ENCODE data around the gene TUSC2.

TUSC2 gene

GRCh38 chr3:50327943-50328691 lies at the start of gene TUSC2:
Gene TUSC2, minus strand, starts transcription at chr3:50328223. Its CDS starts 124 bp downstream, at chr3:50328099.
- in situ Hi-C loops (cut with MboI; ENCODE audit: low sequenced_read_pairs): no loop called here

- in situ Hi-C loops (cut with MboI; ENCODE audit: low sequenced_read_pairs): no loop called here
These were observed 47.4 kb upstream of the TUSC2 start for GRCh38 chr3:50375258-50375931.

- in situ Hi-C loops (cut with MboI; ENCODE audit: low sequenced_read_pairs): no loop called here
These were observed 46.6 kb upstream of the TUSC2 start for GRCh38 chr3:50374363-50375257.

- in situ Hi-C loops (cut with MboI; ENCODE audit: low sequenced_read_pairs): no loop called here
These were observed 45.4 kb upstream of the TUSC2 start for GRCh38 chr3:50373146-50374051.

- in situ Hi-C loops (cut with MboI; ENCODE audit: low sequenced_read_pairs): no loop called here
These were observed 44.3 kb upstream of the TUSC2 start for GRCh38 chr3:50372349-50372748.

- in situ Hi-C loops (cut with MboI; ENCODE audit: low sequenced_read_pairs): no loop called here
These were observed 43.2 kb upstream of the TUSC2 start for GRCh38 chr3:50371133-50371685.

GRCh38 chr3:50370594-50370993 lies 42.6 kb upstream of the TUSC2 start:
- in situ Hi-C loops (cut with MboI; ENCODE audit: low sequenced_read_pairs): no loop called here

GRCh38 chr3:50369012-50369670 lies 41.1 kb upstream of the TUSC2 start:
- in situ Hi-C loops (cut with MboI; ENCODE audit: low sequenced_read_pairs): no loop called here

GRCh38 chr3:50365842-50366220 lies 37.8 kb upstream of the TUSC2 start:
- in situ Hi-C loops (cut with MboI; ENCODE audit: low sequenced_read_pairs): no loop called here

GRCh38 chr3:50365080-50365841 lies 37.2 kb upstream of the TUSC2 start:
- in situ Hi-C loops (cut with MboI; ENCODE audit: low sequenced_read_pairs): no loop called here

GRCh38 chr3:50364573-50365079 lies 36.6 kb upstream of the TUSC2 start:
- in situ Hi-C loops (cut with MboI; ENCODE audit: low sequenced_read_pairs): no loop called here

GRCh38 chr3:50359760-50360110 lies 31.7 kb upstream of the TUSC2 start:
- in situ Hi-C loops (cut with MboI; ENCODE audit: low sequenced_read_pairs): no loop called here

GRCh38 chr3:50358911-50359759 lies 31.1 kb upstream of the TUSC2 start, which contains the start of gene TMEM115:
Gene TMEM115, minus strand, starts transcription at chr3:50359521. Its CDS starts 458 bp downstream, at chr3:50359063.
- in situ Hi-C loops (cut with MboI; ENCODE audit: low sequenced_read_pairs): no loop called here

- in situ Hi-C loops (cut with MboI; ENCODE audit: low sequenced_read_pairs): no loop called here
These were observed 30.4 kb upstream of the TUSC2 start for GRCh38 chr3:50358355-50358910.

- in situ Hi-C loops (cut with MboI; ENCODE audit: low sequenced_read_pairs): no loop called here
These were observed 29.5 kb upstream of the TUSC2 start for GRCh38 chr3:50357481-50357880.

- in situ Hi-C loops (cut with MboI; ENCODE audit: low sequenced_read_pairs): no loop called here
These were observed 28.5 kb upstream of the TUSC2 start for GRCh38 chr3:50356553-50356952.

- in situ Hi-C loops (cut with MboI; ENCODE audit: low sequenced_read_pairs): no loop called here
These were observed 28.0 kb upstream of the TUSC2 start for GRCh38 chr3:50355829-50356552.

All from HL-60/S4 treated with phorbol 12-myristate 13-acetate at 8.2 ng/mL for 4 days and 3 days (cell line).